ENCODE data around the gene KDSR. TPM values are rescaled to one million over a fixed set of nuclear protein-coding genes. Genes with fewer than 3 reads are reported as not detected.
A peak's percentile ranks its signal among the peaks of the same experiment; 100 is the strongest.

KDSR gene, protein sequence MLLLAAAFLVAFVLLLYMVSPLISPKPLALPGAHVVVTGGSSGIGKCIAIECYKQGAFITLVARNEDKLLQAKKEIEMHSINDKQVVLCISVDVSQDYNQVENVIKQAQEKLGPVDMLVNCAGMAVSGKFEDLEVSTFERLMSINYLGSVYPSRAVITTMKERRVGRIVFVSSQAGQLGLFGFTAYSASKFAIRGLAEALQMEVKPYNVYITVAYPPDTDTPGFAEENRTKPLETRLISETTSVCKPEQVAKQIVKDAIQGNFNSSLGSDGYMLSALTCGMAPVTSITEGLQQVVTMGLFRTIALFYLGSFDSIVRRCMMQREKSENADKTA
- 83.9 and 86.9 TPM in 2 replicates for total RNA-seq

DNA sequence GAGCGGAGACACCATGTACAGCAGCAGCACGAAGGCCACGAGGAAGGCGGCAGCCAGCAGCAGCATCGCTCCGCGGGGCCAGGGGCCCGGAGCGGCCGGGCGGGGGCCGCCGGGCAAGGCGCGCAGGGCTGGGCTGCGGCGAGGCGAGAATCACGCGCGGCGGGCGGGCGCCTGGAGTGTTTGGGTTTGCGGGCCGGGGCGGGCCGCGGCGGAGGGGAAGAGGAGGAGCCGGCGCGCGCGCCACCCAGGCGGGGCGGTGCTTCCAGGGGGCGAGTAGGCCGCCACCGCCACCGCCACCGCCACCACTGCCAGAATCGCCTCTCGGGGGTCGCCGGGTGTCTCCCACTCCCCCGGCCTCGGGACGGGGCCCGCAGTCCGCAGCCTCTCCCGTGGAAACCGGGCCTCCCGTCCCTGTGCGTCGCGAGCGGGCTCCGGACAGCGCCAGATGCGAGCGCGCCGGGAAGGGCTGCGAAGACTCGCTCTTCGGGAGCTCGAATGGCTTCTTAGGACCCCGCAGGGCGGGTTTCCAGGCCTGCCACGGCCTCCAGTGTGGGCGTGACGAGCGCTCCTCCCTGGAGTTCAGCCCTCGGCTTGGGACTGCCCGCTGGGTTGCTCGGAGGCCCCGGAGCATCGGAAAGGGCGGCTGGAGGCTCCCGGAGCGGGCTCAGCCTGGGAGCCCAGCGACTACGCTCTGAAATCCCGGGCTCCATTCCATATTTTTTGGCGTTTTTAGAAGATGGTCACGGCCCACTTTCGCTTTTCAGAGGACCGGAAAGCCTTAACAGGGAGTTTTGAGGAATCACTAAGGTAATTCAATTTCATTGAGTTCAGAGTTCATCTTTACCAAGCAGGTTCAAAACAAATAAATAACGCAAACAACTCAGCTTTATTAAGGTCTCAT, at the start of gene KDSR:
KDSR (minus strand) TSS at position 154 of the 901 bp plus-strand sequence; CDS start at position 66, 88 bp downstream.
- H3K36me3 Mint-ChIP-seq (ENCODE audit: low read depth), result peaks cover 36% of the 10 kb centered on the region
- peak within 1 kb of the TSS; percentile 91 for H3K4me3 Mint-ChIP-seq
- H3K9me3 Mint-ChIP-seq, result peaks cover 22% of the 10 kb centered on the region
- peak; percentile 96 for DNase-seq
- no peaks in the 10 kb centered on the region for H3K27me3 Mint-ChIP-seq
- intact Hi-C loops (cut with micrococcal nuclease), result loop anchor here (1.0 to 5.0 kb wide), 9 partner anchors 33 to 845 kb away; partner anchors contain the start of genes VPS4B and ZCCHC2
- H3K27ac Mint-ChIP-seq, result peak within 1 kb of the TSS; percentile 81
- peaks cover 29% of the 10 kb centered on the region for H3K4me1 Mint-ChIP-seq

DNA sequence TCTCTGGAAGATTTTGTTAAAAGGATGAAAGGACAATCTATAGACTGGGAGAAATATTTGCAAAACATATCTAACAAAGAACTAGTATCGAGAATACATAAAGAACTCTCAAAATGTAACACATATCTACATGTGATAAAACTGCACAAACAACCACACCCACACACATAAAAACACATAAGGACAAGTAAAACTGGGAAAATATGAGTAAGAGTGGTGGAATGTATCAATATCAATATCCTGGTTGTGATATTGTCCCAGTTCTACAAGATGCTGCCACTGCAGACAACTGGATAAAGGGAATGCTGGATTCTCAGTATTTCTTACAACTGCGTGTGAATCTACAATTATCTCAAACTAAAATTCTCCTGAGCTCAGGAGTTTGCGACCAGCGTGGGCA, 45.9 kb upstream of the KDSR start:
- intact Hi-C loops (cut with micrococcal nuclease), result no loop called here
- H3K27ac Mint-ChIP-seq, result peak overlapping the region; percentile 5

DNA sequence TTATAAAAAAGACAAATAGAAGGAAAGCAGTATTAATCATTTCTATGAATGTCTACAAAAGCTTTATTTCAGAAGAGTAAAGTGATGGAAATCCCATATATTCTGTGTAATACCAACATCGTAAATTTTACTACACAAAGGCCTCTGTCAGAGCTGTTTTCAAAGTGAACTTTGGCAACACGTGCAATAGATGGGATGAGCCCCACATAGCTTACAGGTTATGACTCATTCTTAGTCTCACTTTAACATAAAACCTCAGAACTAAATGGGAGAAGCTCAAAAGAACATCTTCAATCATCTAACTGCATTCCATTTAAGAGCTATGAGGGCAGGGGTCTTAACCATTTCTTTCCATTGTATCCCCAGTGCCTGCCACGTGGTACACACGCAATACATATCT, 43.8 kb upstream of the KDSR start:
- H3K27ac Mint-ChIP-seq, result peak overlapping the region; percentile 48
- H3K36me3 Mint-ChIP-seq (ENCODE audit: low read depth), result peaks cover 54% of the 10 kb centered on the region
- H3K27me3 Mint-ChIP-seq, result no peaks in the 10 kb centered on the region
- intact Hi-C loops (cut with micrococcal nuclease), result loop anchor here (1.0 kb wide), 1 partner anchor 12 kb away; the partner anchor contains the start of gene VPS4B
- no peaks in the 10 kb centered on the region for H3K9me3 Mint-ChIP-seq
- no peak for DNase-seq
- H3K4me3 Mint-ChIP-seq, result peak overlapping the region; percentile 9
- H3K4me1 Mint-ChIP-seq, result peaks cover 45% of the 10 kb centered on the region

More for the DNA sequence above, 45.9 kb upstream of the KDSR start:
- H3K4me1 Mint-ChIP-seq, result peaks cover 41% of the 10 kb centered on the region
- no peak overlapping the region for H3K4me3 Mint-ChIP-seq
- peaks cover 41% of the 10 kb centered on the region for H3K36me3 Mint-ChIP-seq (ENCODE audit: low read depth)
- H3K9me3 Mint-ChIP-seq, result no peaks in the 10 kb centered on the region
- no peak for DNase-seq
- no peaks in the 10 kb centered on the region for H3K27me3 Mint-ChIP-seq

DNA sequence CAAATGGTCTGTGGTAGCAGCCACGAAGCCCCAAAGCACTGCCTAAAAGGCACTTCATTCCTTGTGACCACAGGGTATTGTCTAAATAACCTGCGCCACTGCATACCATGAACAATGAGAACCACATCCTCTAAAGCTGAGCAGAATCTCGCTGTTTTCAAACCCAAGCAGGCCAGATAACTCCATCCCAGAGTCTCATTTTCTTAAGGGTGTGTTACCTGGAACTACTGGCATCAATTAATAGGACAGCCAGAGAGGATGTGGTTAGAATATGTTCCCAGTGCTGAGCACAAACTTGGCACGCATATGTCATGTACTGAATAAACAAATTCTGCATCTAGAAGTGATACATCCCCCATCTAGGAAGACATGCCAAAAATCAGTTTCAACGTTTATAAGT, 42.3 kb upstream of the KDSR start:
- Mint-ChIP-seq H3K9me3 (no peaks in the 10 kb centered on the region), H3K36me3 (ENCODE audit: low read depth) (peaks cover 49% of the 10 kb centered on the region), H3K4me3 (no peak overlapping the region), H3K27me3 (no peaks in the 10 kb centered on the region), H3K4me1 (peaks cover 42% of the 10 kb centered on the region), H3K27ac (peak overlapping the region; percentile 76)
- intact Hi-C loops (cut with micrococcal nuclease), result no loop called here
- DNase-seq, result peak; percentile 67

DNA sequence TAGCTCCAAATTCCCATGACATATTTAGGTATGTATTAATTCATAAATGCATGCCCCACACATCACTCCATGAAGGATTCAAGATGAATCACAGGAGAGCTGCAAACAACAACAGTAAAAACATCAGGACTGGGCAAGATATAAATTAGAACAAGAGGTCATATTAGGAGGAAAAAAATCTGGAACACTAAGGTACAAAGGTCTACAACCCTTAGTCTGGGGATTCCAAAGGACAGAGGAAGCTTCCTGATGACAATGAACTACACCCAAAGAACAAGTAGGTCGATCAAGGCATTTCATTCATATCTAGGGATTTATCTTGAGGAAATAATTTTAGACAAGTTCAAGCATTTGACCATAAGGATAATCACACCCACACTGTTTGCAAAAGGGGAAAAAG, 40.7 kb upstream of the KDSR start:
- Mint-ChIP-seq H3K4me3 (no peak overlapping the region), H3K4me1 (peaks cover 37% of the 10 kb centered on the region), H3K36me3 (ENCODE audit: low read depth) (peaks cover 56% of the 10 kb centered on the region), H3K27ac (no peak overlapping the region), H3K27me3 (no peaks in the 10 kb centered on the region), H3K9me3 (no peaks in the 10 kb centered on the region)
- intact Hi-C loops (cut with micrococcal nuclease), result no loop called here
- DNase-seq, result no peak

DNA sequence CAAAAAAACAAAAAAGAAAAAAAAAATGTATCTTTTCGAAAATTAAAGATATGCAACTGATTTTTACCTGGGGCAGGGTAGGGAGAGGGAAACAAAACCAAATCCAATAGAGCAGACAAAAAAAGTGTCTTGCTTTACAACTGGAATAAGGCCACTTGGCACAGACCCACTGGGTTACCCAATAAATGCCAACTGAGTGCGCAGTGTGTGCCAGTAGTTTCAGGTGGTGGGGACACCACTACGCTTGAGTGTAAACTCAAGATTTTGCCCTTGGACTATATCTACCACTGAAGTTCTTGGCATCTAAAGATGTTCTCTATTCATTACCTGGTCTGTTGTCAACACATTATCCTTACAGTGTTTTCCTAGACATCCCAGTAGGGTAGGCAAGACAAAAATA, 39.0 kb upstream of the KDSR start:
- Mint-ChIP-seq H3K4me1 (peaks cover 36% of the 10 kb centered on the region), H3K9me3 (no peaks in the 10 kb centered on the region), H3K27ac (no peak overlapping the region), H3K4me3 (no peak overlapping the region), H3K36me3 (ENCODE audit: low read depth) (peaks cover 67% of the 10 kb centered on the region), H3K27me3 (no peaks in the 10 kb centered on the region)
- no peak for DNase-seq
- intact Hi-C loops (cut with micrococcal nuclease), result loop anchor here (1.0 kb wide), 1 partner anchor 39 kb away; the partner anchor contains the start of gene KDSR

DNA sequence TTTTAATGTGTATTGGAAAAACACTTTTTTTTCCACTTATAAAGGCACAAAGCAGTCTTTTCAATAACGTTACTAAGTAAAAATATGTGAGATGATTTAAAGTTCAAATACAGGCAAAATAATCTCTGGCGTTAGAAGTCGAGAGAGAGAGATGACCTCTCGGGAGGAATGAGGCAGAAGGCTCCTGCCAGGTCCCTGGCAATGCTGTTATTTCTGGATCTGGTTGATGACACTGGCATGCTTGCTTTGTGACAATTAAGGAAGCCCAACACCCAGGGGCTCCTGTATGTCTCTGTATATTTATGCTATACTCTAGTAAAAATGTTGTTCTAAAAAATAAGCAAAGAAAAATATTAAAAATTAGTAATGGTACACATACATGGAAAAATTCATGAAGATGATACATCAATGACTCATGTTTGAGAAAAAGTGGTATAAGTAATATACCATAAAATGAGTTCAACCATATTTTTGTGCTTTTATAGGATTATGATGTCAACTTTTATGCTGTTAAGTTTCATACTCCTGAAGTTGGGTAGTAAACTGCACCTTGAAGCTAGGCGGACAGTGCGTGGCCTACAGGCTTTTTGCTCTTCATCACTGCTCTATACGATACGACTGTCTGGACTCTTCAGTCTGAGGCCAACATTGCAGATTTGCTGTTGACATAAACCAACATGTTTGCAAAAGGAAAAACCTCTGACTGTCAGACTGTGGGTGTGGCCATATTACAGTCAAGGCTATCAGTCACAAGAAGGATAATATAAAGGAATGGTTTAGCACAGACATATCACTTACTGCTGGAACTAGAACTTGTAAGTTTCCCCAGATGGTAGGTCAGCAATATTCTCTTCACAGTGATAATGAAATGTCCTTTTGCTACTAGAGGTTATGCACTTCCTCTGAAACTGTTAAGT, 35.5 kb upstream of the KDSR start:
- Mint-ChIP-seq H3K27me3 (no peaks in the 10 kb centered on the region), H3K9me3 (no peaks in the 10 kb centered on the region), H3K27ac (peak overlapping the region; percentile 56), H3K4me3 (no peak overlapping the region), H3K4me1 (peaks cover 17% of the 10 kb centered on the region), H3K36me3 (ENCODE audit: low read depth) (peaks cover 64% of the 10 kb centered on the region)
- DNase-seq, result no peak
- intact Hi-C loops (cut with micrococcal nuclease), result no loop called here

DNA sequence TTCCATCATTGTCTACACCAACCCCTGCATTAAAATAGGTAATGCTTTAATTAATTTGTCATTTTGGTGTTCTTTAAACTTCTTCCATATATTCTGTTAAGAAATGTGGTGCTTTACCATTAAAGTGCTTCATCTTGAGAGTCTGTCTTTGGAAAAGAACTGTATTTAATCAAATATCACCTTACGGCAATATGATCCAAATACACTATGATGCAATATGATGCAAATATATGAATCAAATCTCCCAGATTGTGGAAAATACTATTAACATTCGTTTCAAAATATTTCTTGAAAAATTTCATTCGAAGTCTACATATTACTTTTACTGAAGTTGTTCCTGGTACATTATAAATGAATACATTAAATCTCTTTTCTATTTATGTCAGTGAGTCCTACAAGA, 32.3 kb upstream of the KDSR start:
- Mint-ChIP-seq H3K9me3 (no peaks in the 10 kb centered on the region), H3K36me3 (ENCODE audit: low read depth) (peaks cover 59% of the 10 kb centered on the region), H3K27ac (no peak overlapping the region), H3K27me3 (no peaks in the 10 kb centered on the region), H3K4me1 (peaks cover 17% of the 10 kb centered on the region), H3K4me3 (no peak overlapping the region)
- no peak for DNase-seq
- intact Hi-C loops (cut with micrococcal nuclease), result no loop called here

DNA sequence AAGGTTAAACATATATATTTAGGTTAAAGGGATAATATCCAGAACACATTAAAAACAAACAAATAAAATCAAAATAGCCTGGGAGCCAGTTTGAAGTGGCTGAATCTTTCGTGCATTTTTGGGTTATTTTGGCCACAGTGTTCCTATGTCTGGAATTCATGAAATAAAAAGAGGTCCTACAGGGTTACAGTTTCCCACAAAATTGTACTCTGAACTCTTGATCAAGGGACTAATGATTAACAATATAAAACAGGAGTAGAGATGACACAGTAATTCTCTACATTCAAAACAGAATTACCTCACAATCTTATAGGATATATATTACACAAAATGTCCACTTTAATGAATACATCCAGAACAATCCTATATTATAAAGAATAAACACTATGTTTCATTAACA, 30.3 kb upstream of the KDSR start:
- intact Hi-C loops (cut with micrococcal nuclease), result no loop called here

DNA sequence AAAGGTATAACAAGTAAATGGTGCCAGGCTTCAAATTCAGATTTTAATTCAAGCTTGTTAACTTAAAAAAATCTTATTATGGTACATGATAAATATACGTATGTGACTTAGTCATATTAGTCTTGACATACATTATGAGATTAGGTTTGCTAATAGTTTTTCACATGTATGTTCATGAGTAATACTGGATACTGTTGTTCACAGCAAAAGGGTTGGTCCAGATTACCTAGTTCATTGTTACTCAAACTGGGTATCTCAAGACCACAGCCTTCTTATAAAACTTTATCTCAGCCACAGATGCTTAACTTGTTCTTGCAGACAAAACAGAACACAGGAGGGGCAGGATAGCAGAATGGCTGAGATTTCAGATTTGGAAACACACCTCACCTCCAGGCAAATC, 28.5 kb upstream of the KDSR start:
- H3K9me3 Mint-ChIP-seq, result no peaks in the 10 kb centered on the region
- H3K4me3 Mint-ChIP-seq, result no peak overlapping the region
- intact Hi-C loops (cut with micrococcal nuclease), result loop anchor here (2.0 kb wide), 1 partner anchor 17 kb away; no protein-coding TSS in a partner anchor
- H3K4me1 Mint-ChIP-seq, result peaks cover 6% of the 10 kb centered on the region
- H3K27me3 Mint-ChIP-seq, result no peaks in the 10 kb centered on the region
- H3K36me3 Mint-ChIP-seq (ENCODE audit: low read depth), result peaks cover 47% of the 10 kb centered on the region
- H3K27ac Mint-ChIP-seq, result no peak overlapping the region
- no peak for DNase-seq

More for the DNA sequence above, 30.3 kb upstream of the KDSR start:
- Mint-ChIP-seq H3K4me3 (no peak overlapping the region), H3K27ac (no peak overlapping the region), H3K4me1 (peaks cover 11% of the 10 kb centered on the region), H3K9me3 (no peaks in the 10 kb centered on the region), H3K36me3 (ENCODE audit: low read depth) (peaks cover 52% of the 10 kb centered on the region), H3K27me3 (no peaks in the 10 kb centered on the region)
- DNase-seq, result no peak

DNA sequence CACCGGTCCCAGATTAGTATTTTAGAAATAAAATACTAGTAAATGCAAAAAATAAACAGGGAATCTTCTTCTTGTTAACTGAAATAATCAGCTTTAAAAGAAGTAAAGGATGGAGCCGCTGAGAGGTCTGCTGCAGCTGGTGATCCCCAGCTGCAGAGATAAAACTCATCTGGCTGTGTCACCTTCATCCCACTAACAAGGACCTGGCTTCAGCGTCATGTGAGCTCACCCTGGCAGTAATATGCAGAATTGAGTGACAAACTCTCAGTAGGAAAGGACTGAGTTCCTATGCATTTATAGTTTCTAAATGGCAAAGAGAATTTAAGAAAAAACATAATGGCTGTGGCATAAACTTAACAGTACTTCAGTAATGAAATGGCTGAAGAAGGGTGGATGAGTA, 27.9 kb upstream of the KDSR start:
- Mint-ChIP-seq H3K27ac (no peak overlapping the region), H3K4me1 (peaks cover 2% of the 10 kb centered on the region), H3K36me3 (ENCODE audit: low read depth) (peaks cover 44% of the 10 kb centered on the region), H3K27me3 (no peaks in the 10 kb centered on the region), H3K4me3 (no peak overlapping the region), H3K9me3 (no peaks in the 10 kb centered on the region)
- DNase-seq, result no peak
- intact Hi-C loops (cut with micrococcal nuclease), result loop anchor here (2.0 kb wide), 1 partner anchor 16 kb away; no protein-coding TSS in a partner anchor

DNA sequence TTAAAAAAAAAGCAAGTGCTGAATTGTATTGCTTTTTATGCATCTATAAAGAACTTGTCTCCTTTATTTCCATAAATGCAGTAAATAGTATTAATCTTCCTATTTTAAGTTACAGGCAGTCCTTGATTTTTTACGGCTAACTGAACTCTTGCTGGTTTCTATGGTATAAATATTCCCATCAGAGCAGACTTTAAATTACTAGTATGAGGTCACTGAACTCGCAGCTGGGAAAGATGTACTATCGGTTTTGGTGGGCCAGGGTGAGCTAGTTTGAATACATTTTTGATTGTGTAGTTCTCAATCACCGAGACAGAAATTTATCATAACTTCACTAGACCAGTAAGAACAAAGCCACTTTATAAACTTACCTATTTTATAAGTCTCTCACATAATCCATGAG, 20.9 kb upstream of the KDSR start:
- intact Hi-C loops (cut with micrococcal nuclease), result no loop called here
- H3K4me3 Mint-ChIP-seq, result no peak overlapping the region
- no peaks in the 10 kb centered on the region for H3K9me3 Mint-ChIP-seq
- H3K27me3 Mint-ChIP-seq, result no peaks in the 10 kb centered on the region
- no peak overlapping the region for H3K27ac Mint-ChIP-seq
- H3K4me1 Mint-ChIP-seq, result no peaks in the 10 kb centered on the region
- DNase-seq, result peak; percentile 28
- H3K36me3 Mint-ChIP-seq (ENCODE audit: low read depth), result peaks cover 39% of the 10 kb centered on the region

DNA sequence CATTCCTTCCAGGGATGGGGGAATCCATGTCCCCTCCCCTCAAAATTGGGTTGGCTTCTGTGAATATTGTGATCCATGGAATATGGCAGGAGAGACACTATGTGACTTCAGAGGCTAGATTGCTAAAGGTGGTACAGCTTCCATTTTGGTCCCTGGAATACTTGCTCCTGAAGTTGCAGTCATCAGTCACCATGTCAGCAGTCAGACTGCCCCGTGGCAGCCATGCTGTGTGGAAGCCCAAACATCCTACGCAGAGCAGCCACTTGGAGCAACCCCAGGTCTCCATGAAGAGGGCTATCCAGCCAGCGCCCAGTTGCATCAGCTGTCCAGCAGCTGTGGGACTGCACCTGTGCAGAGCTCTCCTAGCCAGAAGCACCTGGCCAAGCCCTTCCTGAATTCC, 15.8 kb upstream of the KDSR start:
- Mint-ChIP-seq H3K4me1 (peaks cover 17% of the 10 kb centered on the region), H3K4me3 (no peak overlapping the region), H3K9me3 (peaks cover 4% of the 10 kb centered on the region), H3K27ac (no peak overlapping the region), H3K27me3 (no peaks in the 10 kb centered on the region), H3K36me3 (ENCODE audit: low read depth) (peaks cover 37% of the 10 kb centered on the region)
- intact Hi-C loops (cut with micrococcal nuclease), result no loop called here
- no peak for DNase-seq

Data from activated CD4-positive, alpha-beta T cell treated with anti-CD3 and anti-CD28 coated beads, Interleukin-2, amount 10 ng/mL, durations not matched to agents 24 days and 14 days (primary cell).